GM18517 (cell line): Measurements from ENCODE around the gene PITX3.
"Not testable (repeated sequence)": the region's sequence is repeated elsewhere in the genome, so short reads cannot be mapped to it uniquely, and the experiment has no call there.

Source experiments
- ATAC-seq: cut with Tn5 transposase; IDR thresholded peaks from one replicate; pipeline ENCODE4 v1.9.1; 2021; ENCODE audit warnings: mild to moderate bottlenecking, moderate library complexity; ENCODE audit not compliant: unreplicated experiment

PITX3 gene

DNA sequence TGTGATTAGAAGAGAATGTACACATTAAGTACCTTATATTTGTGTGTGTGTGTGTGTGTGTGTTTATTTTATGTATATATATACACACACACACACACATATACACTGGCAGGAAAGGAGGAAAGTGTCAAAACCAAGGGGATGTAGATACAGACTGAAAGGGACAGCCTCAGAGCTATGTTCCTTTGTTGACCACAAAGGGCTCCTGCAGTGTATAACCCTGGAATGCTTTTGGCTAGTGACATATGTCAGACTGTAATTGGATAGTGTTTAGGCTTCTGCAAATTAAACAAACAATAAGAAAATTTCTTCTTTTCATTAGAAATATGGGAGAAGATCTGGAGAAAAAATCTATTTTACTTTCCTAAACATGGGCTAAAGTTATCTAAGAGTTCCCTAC lies 19.9 kb upstream of the PITX3 start:
- no peak for ATAC-seq

DNA sequence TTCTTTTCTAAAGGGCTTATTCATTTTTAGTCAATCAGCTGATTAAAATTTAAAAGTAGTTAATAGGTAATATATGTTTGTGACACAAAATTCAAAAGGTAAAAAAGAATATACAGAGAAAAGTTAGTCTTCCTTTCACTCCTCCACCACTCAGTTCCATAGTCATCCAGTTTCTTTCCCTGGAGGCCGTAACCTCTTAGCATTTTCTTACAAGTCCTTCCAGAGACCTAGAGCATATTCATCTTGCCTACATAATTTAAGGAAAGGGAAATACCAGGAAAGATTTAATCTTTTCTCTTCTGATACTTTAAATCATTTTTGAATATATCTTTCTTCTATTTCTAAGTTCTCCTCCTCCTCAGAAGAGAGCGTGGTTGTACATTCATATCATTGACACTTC lies 14.1 kb upstream of the PITX3 start:
- ATAC-seq: no peak

DNA sequence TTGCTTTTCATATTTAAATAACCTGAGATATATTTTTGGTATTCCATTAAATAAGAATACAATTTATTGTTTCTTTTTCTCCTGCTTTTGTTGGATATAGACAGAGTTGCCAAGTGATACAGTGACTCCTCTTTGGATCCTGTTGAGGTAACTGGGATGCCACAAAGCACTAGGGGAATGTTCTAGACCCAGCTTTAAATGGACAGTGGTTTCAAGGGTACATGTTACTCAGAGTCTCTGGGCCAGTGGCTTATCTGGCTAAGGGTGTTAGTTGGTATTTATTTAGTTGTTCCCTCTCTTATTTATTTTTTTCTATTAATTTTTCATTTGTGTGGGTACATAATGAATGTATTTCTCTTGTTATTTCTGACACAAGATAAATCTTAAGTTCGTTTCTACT lies 13.1 kb upstream of the PITX3 start:
- no peak for ATAC-seq

DNA sequence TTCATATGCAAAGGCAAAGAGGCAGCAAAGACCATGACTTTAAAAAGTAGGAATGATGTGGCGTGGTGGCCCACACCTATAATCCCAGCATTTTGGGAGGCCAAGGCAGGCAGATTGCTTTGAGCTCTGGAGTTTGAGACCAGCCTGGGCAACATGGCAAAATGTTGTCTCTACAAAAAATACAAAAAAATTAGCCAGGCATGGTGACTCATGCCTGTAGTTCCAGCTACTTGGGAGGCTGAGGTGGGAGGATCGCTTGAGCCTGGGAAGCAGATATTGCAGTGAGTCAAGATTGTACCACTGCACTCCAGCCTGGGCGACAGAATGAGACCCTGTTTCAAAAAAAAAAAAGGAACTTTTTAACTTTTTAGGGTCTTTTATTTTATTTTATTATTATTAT lies 11.2 kb upstream of the PITX3 start:
- ATAC-seq: not testable (repeated sequence)

DNA sequence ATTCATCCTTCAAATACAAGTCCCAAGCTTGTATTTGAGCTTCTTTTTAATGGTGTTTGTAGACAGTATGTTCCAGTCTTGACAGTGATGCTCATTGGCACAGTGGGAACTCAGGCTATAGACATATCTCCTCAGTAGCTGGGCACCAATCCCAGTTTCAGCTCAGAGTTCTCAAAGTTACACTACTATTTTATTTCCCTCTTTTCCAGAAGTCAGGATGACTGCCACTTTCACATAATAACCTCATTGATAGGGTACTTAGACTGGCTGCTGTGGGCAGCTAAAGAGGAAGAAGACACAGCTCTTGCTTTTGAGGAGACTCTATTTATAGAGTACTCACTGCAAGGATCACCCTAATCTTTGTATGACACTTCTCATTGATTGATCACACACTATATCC lies 6.4 kb upstream of the PITX3 start:
- ATAC-seq: no peak

DNA sequence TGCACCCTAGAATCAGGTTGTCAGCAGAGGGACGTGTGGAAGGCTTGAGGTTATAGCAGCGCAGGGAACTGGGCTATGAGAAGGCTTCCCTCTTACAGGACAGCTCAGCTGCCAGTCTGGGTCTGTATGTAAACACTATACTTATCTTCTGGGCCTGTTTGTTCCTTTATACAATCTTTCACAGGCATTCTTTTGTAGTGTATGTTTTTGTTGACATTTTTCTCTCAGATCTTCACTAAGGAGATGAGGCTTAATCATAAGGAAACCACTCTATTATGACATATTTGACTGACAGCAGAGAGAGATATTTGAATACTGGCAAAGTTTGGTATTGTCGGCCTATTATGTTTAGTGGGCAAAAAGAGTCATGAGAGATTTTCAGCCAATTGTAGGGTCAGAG lies 4.9 kb upstream of the PITX3 start:
- no peak for ATAC-seq

DNA sequence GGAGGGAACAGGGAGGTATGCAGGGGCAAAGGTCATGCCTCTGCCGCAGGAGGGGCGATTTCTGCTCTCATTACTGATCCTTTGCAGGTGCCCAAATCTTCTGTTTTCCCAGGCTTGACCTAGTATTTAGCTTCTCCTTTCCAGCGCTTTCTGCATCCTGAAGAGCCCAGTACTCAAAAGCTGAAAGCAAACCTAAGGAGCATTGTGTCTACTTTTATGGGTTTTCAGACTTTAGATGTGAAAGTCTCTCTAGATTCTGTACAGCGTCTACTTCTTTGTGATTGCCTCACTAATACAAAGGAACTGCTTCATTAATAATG lies 4.6 kb upstream of the PITX3 start:
- no peak for ATAC-seq

DNA sequence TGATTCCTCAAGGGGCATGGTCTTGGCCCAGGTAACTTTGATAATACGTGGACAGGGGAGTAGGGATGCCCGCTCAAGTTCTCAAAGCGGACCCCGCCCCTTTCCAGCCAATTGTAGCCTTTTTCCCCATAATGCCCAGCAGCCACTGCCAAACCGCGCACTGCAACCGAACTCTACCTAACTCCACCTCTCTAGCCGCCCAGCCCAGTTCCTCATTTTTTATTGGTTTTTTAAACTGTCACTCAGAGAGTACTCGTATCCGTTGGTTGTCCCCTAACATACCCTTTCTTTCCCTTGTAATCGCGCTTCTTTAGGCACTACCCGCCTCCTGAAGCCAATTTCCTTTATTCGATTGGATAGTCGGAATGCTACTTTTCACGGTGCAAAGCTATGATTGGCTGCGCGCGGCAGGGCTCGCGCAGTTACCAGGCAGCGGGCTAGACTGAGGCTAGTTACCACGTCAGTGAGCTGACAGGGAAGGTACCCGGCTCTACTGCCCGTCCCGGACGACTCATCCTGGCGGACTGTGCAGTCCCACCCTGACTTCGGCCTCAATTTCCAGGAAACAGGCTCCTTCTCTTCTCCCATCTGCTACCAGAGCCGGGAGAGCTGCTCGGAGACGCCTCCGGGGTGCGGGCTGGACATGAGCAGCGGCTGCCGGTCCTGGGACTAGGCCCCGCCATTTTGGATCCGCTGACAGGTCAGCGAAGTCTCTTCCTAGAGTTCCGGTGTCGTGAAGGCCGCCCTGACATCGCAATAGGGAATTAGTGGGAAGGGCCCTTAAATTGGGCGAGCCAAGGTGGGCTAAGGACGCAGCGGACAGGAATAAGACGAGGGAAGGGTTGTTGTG lies 4.0 kb upstream of the PITX3 start, which contains the start of gene GBF1:
Gene GBF1, plus strand, starts transcription at position 451 of the 850 bp plus-strand sequence. CDS start 13,407 bp downstream, outside the sequence.
- ATAC-seq: peak; percentile 96

DNA sequence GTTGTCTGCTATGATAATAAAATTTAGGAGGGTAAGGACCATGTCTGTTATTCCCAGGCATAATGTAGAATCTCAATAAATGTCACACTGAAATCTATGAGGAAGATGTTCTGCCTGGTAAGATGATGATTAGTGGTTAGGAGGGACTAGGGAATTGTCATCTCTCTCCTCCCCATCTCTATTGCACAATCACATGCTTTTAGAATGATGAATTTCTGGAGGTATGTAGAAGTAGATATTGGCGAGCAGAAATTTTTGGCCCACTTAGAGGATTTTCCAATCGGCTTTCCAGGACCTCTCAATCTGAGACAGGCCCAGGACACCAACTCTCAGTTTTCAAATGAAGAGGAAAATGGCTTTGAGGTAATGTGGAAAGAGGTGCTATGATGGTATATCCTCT lies 2.0 kb upstream of the PITX3 start:
- no peak for ATAC-seq

DNA sequence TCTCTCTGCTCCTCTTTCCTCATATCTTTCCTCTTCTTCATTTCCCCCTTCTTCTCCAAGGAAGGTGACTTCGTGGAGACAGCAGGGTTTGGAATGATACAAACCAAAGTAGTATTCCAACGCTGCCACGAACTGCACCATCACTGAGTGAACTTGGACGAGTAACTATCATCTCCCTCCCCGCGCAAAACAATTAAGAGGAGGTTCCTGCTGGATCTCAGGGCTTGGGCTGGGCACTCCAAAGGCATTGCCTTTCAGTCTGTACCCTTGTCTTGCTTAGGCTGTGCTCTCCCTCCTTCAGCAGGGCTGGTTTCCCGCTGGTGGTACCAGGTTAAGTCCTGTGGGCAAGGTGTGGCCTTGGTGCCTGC lies 790 bp upstream of the PITX3 start:
- no peak for ATAC-seq

DNA sequence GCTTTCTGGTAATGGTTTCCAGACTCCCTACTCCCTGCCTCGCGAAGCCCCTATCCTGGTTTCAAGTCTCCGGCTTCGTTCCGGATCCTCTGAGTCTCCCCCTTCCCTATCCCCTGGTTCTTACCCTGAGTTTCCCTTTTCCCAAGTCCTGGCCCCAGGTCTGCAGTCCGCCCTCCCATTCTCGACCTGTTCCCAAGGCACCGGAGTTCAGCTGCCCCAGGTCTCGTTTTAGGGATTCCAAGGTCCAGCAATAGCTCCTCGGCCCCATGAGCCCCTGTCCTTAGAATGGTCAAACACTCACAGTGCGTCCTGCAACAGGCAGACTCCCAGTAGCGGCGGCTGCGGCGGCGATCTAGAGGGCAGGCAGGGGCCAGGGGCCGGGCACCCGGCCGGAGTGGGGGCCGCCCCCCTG lies 274 bp downstream of the PITX3 start:
- no peak for ATAC-seq

DNA sequence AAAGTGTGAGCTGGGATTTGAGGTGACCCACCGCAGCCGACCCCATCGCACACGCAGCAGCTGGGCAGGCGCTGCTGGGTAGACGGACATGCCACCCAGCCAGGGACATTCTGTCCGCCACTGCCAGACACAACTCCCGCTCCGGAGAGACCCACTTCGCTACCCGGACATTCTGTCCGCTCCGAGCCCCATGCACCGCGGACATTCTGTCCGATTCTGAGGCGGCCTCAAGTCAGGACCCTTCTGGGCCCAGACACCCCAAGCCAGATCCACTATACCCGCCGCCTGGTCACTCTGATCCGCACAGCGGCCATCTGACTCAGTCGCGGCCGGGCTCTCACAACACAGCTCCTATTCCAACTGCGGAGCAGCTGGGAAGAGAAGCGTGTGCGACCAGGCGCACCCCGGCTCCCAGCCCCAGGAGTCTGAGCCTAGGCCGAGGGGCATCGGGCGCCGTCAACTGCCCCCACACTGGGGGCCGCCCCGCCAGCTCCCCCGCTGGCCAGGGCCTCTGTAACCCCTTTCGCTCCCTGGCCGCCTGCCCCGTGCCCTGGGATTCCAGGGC lies 763 bp downstream of the PITX3 start:
- ATAC-seq: no peak

DNA sequence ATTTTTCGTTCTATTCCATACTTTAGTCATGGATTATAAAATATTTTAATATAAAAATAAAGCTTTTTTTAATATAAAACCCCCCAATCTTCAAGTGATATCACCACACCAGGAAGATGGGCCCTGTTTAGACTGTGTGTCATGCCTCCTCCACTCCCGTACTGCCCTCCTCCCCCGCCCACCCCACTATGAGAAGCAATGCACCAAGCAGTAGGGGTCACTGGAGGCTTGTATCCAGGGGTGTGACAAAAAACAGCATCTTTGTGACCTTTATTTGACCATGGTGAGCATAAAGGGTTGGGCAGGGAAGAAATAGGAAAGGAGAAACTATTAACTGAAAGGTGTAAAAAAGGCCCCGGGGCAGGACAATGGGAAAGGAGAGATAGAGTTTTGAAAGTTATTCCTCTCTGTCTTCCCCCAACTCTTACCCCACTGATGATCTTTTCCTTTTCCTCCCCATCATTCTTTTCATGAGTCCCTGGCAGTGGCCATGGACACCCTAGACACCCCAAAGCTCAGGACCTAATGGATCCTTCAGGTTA lies 3.5 kb downstream of the PITX3 start:
- no peak for ATAC-seq

DNA sequence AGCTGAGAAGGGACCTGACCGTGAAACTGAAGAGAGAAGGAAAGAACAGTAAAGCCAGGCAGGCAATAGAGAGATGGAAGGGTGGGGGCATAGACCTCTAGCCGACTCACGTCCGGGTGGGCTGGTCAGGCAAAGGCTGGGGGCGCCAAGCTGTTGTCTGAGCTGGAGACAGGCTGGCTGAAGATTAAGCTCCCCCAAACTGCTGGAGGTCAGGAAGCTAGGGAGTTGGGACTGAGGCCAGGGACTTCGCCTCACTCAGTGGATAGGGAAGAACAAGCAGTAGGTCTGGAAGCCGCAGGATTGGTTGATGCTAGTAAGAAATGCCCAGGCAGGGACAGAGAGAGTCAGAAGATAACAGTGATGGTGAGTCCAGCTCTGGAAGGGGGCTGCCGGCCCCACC lies 5.3 kb downstream of the PITX3 start:
- no peak for ATAC-seq

DNA sequence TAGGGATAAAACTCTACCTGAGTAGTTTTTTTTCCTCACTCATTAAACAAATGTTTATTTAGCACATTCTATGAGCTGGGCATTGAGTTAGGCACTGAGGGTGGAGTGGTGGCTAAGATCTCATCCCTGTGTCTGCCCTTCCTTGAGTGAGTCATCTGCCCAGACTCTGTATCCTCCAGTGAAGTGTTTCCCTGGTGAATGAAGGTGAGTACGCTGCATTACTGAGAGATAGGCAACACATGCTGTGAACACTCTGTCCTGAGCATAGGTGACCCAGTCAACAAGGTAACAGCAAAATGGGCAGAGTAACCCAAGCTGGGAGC lies 5.8 kb downstream of the PITX3 start:
- ATAC-seq: no peak

DNA sequence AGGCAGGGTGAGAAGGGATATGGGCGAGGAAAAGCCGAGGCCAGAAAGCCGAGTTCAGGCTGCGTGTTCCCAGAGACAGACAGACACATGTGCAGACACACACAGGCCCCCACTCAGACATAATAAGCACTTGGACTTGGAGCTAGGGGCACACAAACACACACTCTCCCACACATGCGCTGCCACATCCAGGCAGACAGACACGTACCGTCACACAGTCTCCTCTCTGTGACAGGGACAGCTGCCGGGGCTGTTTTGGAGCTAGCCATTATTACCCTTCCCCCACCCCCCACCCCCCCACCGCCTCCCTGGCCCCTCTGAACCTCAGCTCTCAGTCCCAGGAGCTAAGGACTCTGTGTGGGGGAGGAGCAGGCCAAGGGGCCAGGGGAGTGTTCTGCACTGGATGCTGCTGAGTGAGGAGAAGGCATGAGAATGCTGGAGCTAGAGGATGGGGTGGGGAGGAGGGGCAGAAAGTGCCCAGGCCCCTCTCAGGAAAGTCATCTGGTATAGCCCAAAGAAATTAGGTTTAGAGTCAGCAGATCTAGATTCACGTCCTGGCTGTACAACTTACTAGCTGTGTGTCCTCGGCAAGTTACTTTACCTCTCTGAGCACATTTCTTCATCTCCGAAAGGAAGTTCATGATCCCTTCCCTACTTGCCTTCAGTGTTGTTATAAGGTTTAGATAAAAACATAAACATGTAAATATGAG lies 6.3 kb downstream of the PITX3 start:
- no peak for ATAC-seq

DNA sequence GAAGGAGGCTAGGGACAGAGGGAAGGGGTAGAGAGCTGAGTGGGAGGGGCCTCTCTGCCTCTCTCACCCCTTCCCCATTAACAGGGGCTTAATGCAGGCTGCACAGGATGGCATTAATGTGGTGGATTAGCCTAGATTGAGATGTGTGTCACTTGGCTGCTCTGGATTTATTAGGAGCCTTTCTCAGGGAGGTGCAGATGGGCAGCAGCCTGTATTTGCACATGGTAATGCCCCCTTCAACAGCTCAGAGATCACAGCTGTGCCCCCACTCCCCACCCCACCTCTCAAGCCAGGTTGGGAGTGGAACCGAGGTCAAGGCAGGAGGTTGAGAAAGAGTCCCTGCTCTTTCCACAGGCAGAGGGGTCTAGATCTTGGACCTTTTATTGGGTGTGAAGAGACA lies 7.3 kb downstream of the PITX3 start:
- ATAC-seq: no peak

DNA sequence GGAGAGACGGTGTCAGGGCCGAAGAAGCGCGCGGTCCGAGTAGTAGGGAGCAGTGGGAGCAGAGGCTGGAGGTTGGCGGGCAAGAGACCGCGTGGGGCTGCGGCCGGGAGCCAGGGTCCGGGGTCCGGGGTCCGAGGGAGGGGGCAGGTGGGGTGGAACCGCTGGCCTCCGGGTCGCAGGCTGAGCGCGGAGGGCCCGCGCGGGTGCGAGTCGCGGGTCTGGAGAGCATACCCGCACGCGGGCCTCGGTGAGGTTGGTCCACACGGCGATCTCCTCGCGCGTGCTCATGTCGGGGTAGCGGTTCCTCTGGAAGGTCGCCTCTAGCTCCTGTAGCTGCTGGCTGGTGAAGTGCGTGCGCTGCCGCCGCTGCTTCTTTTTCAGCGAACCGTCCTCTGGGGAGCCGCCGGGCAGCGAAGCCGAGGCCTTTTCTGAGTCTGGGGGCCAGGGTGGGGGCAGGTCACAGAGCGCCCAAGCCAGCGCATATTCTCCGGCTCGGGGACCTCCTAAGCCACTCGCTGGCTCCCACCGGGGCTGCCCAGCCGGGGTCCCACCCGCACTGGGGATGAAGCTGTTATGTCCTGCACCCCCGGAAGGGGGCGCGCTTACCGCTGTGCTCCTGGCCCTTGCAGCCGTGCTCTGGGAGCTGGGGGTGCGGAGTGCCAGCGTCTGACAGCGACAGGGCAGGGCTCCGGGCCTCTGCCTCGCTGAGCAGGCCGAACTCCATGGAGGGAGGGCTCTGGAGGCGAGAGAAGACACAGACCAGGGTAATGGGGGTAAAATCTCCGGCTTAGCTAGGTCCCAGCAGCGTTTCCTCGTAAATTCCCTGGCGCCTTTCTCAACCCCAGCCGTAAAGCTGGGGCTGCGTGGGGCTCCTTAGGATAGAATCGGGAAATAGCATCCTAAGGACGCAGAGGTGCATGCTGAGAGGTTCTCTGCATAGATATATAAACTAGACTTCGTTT lies 9.7 kb downstream of the PITX3 start:
- ATAC-seq: no peak

DNA sequence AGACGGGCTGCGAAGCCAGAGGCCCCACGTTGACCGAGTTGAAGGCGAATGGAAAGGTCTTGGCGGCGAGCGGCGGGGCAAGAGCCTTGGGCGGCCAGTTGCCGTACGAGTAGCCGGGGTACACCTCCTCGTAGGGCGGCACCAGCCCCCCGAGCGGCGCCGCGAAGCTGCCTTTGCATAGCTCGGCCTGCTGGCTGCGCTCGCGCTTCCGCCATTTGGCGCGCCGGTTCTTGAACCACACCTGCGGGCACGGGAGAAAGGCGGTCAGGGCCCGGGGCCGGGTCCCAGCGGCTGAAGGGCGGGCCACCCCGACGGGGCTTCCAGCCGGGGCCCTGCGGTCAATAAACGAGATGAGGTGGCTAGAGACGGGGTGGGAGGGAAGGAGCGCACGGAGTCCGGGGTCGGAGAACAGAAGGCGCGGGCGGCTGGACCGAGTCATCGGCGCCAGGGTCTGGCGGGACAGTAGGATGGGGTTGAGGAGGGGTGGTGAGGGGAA lies 10.4 kb downstream of the PITX3 start:
- ATAC-seq: no peak

DNA sequence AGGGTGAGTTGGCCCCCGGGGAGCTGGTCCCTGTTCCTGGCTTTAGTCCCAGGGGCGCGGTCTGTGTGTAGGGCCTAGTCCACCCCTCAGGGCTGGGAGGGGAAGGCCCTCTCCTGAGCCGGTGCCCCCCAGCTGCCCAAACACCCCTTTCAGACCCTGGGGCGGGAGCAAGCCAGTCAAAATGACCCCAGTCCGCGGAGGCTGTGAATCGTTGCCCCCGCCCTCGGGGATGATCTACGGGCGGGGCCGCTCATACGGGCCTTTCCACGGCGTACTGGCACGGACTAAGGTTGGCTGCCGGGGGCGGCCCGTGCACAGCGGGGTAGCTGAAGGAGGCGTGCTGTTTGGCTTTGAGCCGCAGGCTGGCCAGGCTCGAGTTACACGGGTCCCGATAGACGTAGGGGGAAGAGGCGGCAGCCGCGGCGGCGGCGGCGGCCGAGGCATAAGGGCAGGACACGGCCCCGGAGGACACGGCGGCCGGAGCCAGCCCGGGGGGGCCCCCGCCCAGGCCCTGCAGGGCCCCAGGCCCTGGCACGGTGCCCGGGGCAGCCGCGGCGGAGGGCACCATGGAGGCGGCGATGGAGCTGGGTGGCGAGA lies 10.9 kb downstream of the PITX3 start:
- ATAC-seq: no peak
